Loucy (cell line): ENCODE data around the gene MMP11.

Experiments used
- H2AFZ ChIP-seq: fragments of 200-600 bp; sonication (generic); 2 replicates; pipeline ENCODE4 v1.6.0; 2016; ENCODE audit warnings: antibody characterized with exemption, mild to moderate bottlenecking, low read length, moderate library complexity
- H3F3A ChIP-seq: fragments of 200-600 bp; 2 replicates; pipeline ENCODE4 v1.6.0; 2016; ENCODE audit warnings: antibody characterized with exemption, low read depth, mild to moderate bottlenecking
- H3K27me3 ChIP-seq: fragments of 200-600 bp; sonication (generic); 2 replicates; pipeline ENCODE4 v1.6.1; 2014; ENCODE audit warnings: low read length, mild to moderate bottlenecking; ENCODE audit not compliant: insufficient read depth, poor library complexity, severe bottlenecking
- H3K36me3 ChIP-seq: fragments of 200-600 bp; sonication (generic); 2 replicates; pipeline ENCODE4 v1.6.1; 2016; ENCODE audit warnings: low read length; ENCODE audit not compliant: insufficient read depth
- H3K4me1 ChIP-seq: fragments of 200-600 bp; sonication (generic); 2 replicates; pipeline ENCODE4 v1.5.1; 2014; ENCODE audit warnings: low read length, mild to moderate bottlenecking; ENCODE audit not compliant: insufficient read depth, poor library complexity, severe bottlenecking
- H3K4me2 ChIP-seq: fragments of 200-600 bp; sonication (generic); 2 replicates; pipeline ENCODE4 v1.6.0; 2014; ENCODE audit warnings: antibody characterized with exemption, low read length, low read depth, mild to moderate bottlenecking; ENCODE audit not compliant: poor library complexity, severe bottlenecking
- H3K4me3 ChIP-seq: fragments of 200-600 bp; sonication (generic); 2 replicates; pipeline ENCODE4 v1.5.1; 2014; ENCODE audit warnings: low read length, mild to moderate bottlenecking, mixed read lengths; ENCODE audit not compliant: poor library complexity, severe bottlenecking
- H3K79me2 ChIP-seq: fragments of 200-600 bp; sonication (generic); 2 replicates; pipeline ENCODE4 v1.6.1; 2014; ENCODE audit warnings: low read length; ENCODE audit not compliant: insufficient read depth
- H3K9ac ChIP-seq: fragments of 200-600 bp; sonication (generic); 2 replicates; pipeline ENCODE4 v1.6.0; 2014; ENCODE audit warnings: mild to moderate bottlenecking, low read depth, low read length, moderate library complexity; ENCODE audit not compliant: poor library complexity, severe bottlenecking
- H3K9me2 ChIP-seq: fragments of 200-600 bp; sonication (generic); replicated peaks from 2 replicates; pipeline ENCODE4 v1.6.1; 2016; ENCODE audit warnings: low read depth, low read length, mixed read lengths
- H3K9me3 ChIP-seq: fragments of 200-600 bp; sonication (generic); 2 replicates; pipeline ENCODE4 v1.6.1; 2014; ENCODE audit warnings: mild to moderate bottlenecking, antibody characterized with exemption, low read length, low read depth; ENCODE audit not compliant: insufficient read depth
- H4K20me1 ChIP-seq: fragments of 200-600 bp; sonication (generic); 2 replicates; pipeline ENCODE4 v1.6.0; 2014; ENCODE audit warnings: antibody characterized with exemption, low read length, mild to moderate bottlenecking; ENCODE audit not compliant: insufficient read depth, poor library complexity, severe bottlenecking
- CTCF ChIP-seq: fragments of 200-600 bp; sonication (generic); conservative IDR thresholded peaks from 2 replicates; pipeline ENCODE4 v1.5.1; 2014; ENCODE audit warnings: mild to moderate bottlenecking, antibody characterized with exemption, low read length
- EZH2phosphoT487 ChIP-seq: fragments of 200-600 bp; IDR thresholded peaks from 2 replicates; pipeline ENCODE4 v1.6.1; 2018; ENCODE audit warnings: antibody characterized with exemption, mild to moderate bottlenecking, moderate library complexity, borderline replicate concordance

The MMP11 gene

GRCh38 chr22:23754220-23754919 lies 18.3 kb upstream of the MMP11 start, which contains the start of gene VPREB3:
VPREB3 (minus strand) TSS chr22:23754425; CDS start chr22:23754363, 62 bp downstream.
- Histone ChIP-seq H2AFZ (no peak within 1 kb of the TSS), H3F3A (peaks cover 3% of the 10 kb centered on the region; the same call in 1 of the 2 replicates), H3K4me1 (peaks cover 37% of the 10 kb centered on the region), H3K4me3 (no peak within 1 kb of the TSS), H3K27me3 (no peaks in the 10 kb centered on the region), H3K9me2 (no peaks in the 10 kb centered on the region), H3K9ac (no peak within 1 kb of the TSS), H3K36me3 (no peaks in the 10 kb centered on the region), H3K4me2 (no peak within 1 kb of the TSS), H4K20me1 (no peaks in the 10 kb centered on the region), H3K9me3 (no peaks in the 10 kb centered on the region), H3K79me2 (peaks cover 13% of the 10 kb centered on the region; the same call in 1 of the 2 replicates)
- TF ChIP-seq CTCF, result no peak
- TF ChIP-seq EZH2phosphoT487, result no peak

- Histone ChIP-seq H3K4me2 (no peak overlapping the region), H3F3A (peaks cover 3% of the 10 kb centered on the region; the same call in 1 of the 2 replicates), H3K4me1 (peaks cover 31% of the 10 kb centered on the region), H3K9ac (no peak overlapping the region), H3K36me3 (no peaks in the 10 kb centered on the region), H3K9me3 (no peaks in the 10 kb centered on the region), H3K9me2 (no peaks in the 10 kb centered on the region), H2AFZ (no peak overlapping the region), H3K27me3 (no peaks in the 10 kb centered on the region), H3K79me2 (peaks cover 5% of the 10 kb centered on the region; the same call in 1 of the 2 replicates), H4K20me1 (no peaks in the 10 kb centered on the region), H3K4me3 (no peak overlapping the region)
- TF ChIP-seq CTCF, result no peak
- TF ChIP-seq EZH2phosphoT487, result no peak
These were observed 17.5 kb upstream of the MMP11 start for GRCh38 chr22:23754980-23755636.

GRCh38 chr22:23755711-23756110 lies 16.9 kb upstream of the MMP11 start:
- Histone ChIP-seq H3K4me1 (peaks cover 26% of the 10 kb centered on the region), H3K36me3 (no peaks in the 10 kb centered on the region), H3K4me2 (no peak overlapping the region), H4K20me1 (no peaks in the 10 kb centered on the region), H3K79me2 (no peaks in the 10 kb centered on the region), H3K9ac (no peak overlapping the region), H3K9me2 (no peaks in the 10 kb centered on the region), H3K27me3 (no peaks in the 10 kb centered on the region), H3K4me3 (no peak overlapping the region), H2AFZ (no peak overlapping the region), H3F3A (peaks cover 3% of the 10 kb centered on the region; the same call in 1 of the 2 replicates), H3K9me3 (no peaks in the 10 kb centered on the region)
- TF ChIP-seq EZH2phosphoT487, result no peak
- TF ChIP-seq CTCF, result no peak
